Central memory CD4-positive, alpha-beta T cell (primary cell): ENCODE measurements around the gene GRHL3.

Experiments
- DNase-seq: peaks from one replicate; pipeline ENCODE4 v3.0.0; 2022

The GRHL3 gene

GRCh38 chr1:24374891-24375786 is 56.0 kb downstream of the GRHL3 start:
- no peak for DNase-seq

GRCh38 chr1:24379733-24380315 is 60.7 kb downstream of the GRHL3 start:
- no peak for DNase-seq

GRCh38 chr1:24380508-24380907 is 61.4 kb downstream of the GRHL3 start:
- DNase-seq, result no peak

- no peak for DNase-seq
These were observed 62.1 kb downstream of the GRHL3 start for GRCh38 chr1:24381256-24381655.

- DNase-seq, result no peak
These were observed 63.0 kb downstream of the GRHL3 start for GRCh38 chr1:24382165-24382577.

GRCh38 chr1:24383381-24383940 is 64.3 kb downstream of the GRHL3 start:
- DNase-seq, result no peak

GRCh38 chr1:24384251-24385090 is 65.3 kb downstream of the GRHL3 start:
- DNase-seq, result peak; percentile 9

GRCh38 chr1:24385160-24385940 is 66.2 kb downstream of the GRHL3 start:
- peak; percentile 4 for DNase-seq

- no peak for DNase-seq
These were observed 67.1 kb downstream of the GRHL3 start for GRCh38 chr1:24386241-24386640.

GRCh38 chr1:24386931-24387330 is 67.8 kb downstream of the GRHL3 start:
- no peak for DNase-seq

- DNase-seq, result no peak
These were observed 68.5 kb downstream of the GRHL3 start for GRCh38 chr1:24387636-24388175.

GRCh38 chr1:24388331-24388885 is 69.3 kb downstream of the GRHL3 start:
- no peak for DNase-seq

- no peak for DNase-seq
These were observed 70.1 kb downstream of the GRHL3 start for GRCh38 chr1:24389231-24389678.

GRCh38 chr1:24390924-24391782 is 72.0 kb downstream of the GRHL3 start:
- DNase-seq, result peak; percentile 68

GRCh38 chr1:24391882-24392603 is 72.9 kb downstream of the GRHL3 start:
- DNase-seq, result peak; percentile 64

- no peak for DNase-seq
These were observed 73.4 kb downstream of the GRHL3 start for GRCh38 chr1:24392604-24392946.

GRCh38 chr1:24392982-24393650 is 74.0 kb downstream of the GRHL3 start:
- no peak for DNase-seq

GRCh38 chr1:24393892-24394291 is 74.7 kb downstream of the GRHL3 start:
- no peak for DNase-seq

GRCh38 chr1:24400065-24400464 is 80.9 kb downstream of the GRHL3 start:
- DNase-seq, result no peak
